Dedifferentiated amniotic fluid mesenchymal stem cell (primary cell): Measurements from ENCODE around the gene DNM2.

Experiments used
- DNase-seq: peaks from one replicate; pipeline ENCODE4 v3.0.0-alpha.2; 2016; ENCODE audit errors: extremely low spot score

The DNM2 gene

DNA sequence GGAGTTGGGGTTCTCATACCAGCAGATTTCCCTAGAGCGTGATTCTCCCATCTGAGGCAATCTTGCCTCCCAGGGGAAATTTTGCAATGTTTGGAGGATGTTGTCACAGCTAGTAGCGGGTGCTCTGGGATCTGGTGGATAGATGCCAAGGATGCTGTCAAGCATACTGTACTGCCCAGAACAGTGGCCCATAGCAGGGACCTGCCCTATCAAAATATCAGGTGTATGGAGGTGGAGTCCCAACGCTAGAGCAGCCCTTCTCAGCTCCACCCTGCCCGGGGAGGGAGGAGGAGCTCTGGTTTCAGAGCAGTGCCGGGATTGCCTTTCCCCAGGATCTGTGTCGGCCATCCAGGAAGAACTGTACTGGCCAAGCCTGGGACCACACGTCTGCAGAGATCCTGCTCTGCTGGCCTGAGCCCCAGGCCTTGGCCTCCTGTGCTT lies 27.5 kb upstream of the DNM2 start:
- no peak for DNase-seq

GRCh38 chr19:10691178-10691881 lies 26.5 kb upstream of the DNM2 start:
- DNase-seq = no peak

DNA sequence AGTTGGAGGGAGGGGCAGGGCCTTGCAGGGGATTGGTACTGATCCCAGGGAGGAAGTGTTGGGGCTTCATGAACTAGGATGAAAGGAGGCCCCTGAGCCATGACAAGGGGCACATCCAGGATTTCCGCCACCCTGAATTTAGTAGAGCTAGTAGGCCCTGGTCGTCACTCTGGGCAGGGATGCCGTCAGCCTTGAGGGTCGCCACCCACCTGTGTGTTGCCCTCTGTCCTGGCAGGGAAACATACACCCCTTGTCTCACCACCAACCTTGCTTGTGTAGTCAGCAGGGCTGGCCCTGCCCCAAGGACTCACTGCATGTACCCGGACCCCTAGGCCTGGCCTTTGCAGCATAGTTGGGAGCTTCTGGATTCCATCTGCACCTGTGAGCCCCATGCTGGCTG lies 26.0 kb upstream of the DNM2 start:
- no peak for DNase-seq

DNA sequence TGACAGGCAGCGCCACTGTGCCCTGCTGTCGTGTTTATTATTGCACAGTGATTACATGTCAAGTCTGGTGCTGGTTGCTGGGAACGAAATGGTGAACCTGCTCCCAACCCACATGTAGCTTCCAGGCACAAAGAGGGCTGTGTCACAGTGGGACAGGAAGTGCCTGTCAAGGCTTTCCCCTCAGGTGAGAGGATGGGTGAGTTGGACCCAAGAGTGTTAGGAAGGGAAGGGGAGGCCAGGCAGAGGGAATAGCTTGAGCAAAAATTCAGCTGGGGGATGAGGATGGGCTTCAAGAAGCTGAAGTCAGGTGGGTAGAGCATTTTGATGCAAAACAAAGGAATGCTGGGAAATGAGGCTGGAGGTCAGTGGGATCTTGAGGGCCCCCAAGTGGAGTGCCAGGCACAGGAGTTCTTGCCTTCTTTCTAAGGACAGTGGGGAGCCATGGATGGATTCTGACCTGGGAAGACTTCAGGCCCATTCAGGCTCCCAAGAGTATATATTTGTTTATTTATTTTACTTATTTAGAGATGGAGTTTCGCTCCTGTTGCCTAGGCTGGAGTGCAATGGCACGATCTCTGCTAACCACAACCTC lies 25.1 kb upstream of the DNM2 start:
- DNase-seq = no peak

DNA sequence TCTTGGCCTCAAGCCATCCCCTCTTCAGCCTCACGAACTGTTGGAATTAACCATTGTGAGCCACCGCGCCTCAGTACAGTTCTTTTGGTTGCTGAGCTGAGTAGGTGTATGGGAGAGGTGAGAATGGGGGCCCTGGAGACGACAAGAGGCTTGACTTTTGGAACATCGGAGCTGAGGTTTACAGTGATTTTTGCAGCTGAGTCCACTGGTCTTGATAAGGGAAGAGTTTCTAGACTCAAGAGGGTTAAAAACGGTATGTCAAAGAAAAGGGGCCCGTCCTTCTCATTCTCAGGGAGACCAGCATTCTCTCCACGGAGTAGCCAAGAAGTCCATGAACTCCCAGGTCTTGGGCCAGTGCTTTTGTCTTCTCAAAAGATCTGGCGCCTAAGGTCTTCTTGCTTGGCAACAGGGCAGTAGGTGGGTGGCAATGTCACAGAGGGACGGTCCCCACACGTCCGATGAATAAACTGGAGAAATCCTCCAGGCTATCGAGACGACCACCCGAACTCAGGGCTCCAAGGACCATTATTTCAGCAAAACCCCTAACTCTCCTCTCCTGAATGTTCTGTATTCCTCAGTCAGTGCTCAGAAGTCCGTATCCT lies 23.1 kb upstream of the DNM2 start:
- no peak for DNase-seq

DNA sequence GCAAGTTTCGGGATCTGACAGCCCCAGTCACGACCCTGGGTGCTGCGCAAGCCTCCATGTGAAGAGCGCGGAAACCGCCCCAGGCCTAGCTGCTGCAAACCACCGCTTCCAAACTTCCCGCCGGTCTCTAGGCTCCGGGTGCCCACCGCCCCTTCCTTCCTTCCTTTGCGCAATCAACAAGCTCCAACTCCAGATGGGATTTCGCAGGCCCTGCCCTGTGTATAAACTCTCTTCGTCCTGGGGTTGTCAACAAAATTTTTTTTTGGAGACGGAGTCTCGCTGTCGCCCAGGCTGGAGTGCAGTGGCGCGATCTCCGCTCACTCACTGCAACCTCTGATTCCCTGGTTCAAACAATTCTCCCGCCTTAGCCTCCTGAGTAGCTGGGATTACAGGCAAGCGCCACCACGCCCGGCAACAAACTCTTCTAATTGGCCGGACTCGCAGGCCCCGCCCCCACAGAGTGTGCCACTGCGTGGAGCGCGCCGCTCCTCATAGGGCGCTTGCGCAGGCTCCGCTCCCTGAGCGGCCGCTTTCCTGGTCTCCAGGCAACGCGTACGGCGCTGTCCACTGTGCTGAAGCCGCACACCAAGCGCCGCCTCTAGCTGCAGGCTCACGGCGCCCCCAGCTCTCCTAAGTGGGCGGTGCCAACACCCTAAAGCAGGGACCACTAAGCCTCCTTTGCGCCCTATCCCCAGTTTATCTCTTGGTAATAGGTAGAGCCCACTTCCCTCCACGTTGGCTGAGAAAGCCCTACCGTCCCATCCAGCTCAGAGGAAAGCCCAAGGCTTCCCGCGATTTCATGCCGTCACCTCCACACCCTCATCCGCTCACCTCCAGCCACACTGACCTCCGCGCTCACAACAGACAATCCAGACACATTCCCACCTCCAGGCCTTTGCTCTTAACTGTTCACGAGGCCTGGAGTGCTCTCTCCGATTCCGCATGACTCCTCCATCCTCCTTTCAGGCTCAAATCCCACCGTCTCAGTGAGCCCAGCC lies 22.2 kb upstream of the DNM2 start:
- DNase-seq = peak; percentile 83

- peak; percentile 49 for DNase-seq
Observed at GRCh38 chr19:10699650-10700335, 18.1 kb upstream of the DNM2 start.

DNA sequence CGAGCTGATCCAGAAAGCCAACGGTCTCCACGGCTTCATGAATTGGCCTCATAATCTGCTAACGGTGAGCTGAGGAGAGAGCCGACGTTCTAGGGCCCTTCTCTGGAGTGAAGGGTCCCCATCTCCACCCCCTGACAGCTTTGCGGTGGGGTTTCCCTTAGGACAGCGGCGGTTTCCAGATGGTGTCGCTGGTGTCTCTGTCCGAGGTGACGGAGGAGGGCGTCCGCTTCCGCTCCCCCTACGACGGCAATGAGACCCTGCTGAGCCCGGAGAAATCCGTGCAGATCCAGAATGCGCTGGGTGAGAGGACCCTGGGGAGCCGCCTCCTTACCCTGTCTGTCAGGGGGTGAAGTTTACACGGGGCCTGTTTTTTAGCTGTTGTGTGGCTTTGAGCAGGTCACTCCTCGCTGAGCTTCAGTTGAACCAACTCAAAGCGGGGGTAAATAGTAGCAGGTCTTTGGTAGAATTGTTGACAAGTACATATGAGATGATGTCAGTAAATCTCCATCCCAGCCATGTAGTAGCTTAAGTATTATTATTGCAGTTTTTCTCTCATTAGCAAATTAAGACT lies 15.8 kb upstream of the DNM2 start:
- no peak for DNase-seq

DNA sequence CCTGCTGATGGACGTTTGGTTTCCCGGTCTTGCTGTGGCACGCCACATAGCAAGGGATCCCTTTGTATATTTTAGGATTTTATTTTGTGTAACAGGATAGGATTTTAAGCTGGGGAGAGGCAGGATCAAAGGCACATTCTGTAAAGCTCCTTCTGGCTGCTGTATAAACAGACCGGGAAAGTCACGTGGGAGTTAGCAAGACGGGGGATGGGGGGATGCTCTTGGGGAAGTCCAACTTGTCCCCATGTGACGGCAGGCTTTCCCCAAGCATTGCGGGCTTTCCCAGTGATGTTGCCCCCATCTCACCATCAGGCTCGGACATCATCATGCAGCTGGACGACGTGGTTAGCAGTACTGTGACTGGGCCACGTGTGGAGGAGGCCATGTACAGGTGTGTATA lies 10.9 kb upstream of the DNM2 start:
- DNase-seq = no peak

- no peak for DNase-seq
Observed at GRCh38 chr19:10707440-10707839, 10.4 kb upstream of the DNM2 start.

DNA sequence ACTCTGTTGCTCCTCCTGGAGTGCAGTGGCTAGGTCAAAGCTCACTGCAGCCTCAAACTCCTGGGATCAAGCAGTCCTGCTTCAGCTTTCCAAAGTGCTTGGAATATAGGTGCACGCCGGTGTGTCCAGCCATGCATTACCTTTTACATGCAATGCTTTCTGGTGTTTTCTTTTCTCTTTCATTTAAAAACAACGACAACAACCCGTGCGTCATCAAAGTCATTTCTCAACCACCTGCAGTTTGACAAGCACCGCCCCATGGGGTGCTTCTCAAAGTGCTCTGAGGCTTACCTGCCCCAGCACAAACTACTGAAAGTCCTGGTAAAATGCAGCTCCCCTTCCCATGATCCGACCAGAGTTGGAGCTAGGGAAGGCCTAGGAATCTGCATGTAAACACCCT lies 9.6 kb upstream of the DNM2 start:
- no peak for DNase-seq

GRCh38 chr19:10712045-10712444 lies 5.8 kb upstream of the DNM2 start:
- no peak for DNase-seq

- DNase-seq = no peak
Observed at GRCh38 chr19:10712754-10713153, 5.1 kb upstream of the DNM2 start.

- DNase-seq = no peak
Observed at GRCh38 chr19:10713317-10713716, 4.6 kb upstream of the DNM2 start.

GRCh38 chr19:10717054-10717355 lies 874 bp upstream of the DNM2 start:
- DNase-seq = no peak

DNA sequence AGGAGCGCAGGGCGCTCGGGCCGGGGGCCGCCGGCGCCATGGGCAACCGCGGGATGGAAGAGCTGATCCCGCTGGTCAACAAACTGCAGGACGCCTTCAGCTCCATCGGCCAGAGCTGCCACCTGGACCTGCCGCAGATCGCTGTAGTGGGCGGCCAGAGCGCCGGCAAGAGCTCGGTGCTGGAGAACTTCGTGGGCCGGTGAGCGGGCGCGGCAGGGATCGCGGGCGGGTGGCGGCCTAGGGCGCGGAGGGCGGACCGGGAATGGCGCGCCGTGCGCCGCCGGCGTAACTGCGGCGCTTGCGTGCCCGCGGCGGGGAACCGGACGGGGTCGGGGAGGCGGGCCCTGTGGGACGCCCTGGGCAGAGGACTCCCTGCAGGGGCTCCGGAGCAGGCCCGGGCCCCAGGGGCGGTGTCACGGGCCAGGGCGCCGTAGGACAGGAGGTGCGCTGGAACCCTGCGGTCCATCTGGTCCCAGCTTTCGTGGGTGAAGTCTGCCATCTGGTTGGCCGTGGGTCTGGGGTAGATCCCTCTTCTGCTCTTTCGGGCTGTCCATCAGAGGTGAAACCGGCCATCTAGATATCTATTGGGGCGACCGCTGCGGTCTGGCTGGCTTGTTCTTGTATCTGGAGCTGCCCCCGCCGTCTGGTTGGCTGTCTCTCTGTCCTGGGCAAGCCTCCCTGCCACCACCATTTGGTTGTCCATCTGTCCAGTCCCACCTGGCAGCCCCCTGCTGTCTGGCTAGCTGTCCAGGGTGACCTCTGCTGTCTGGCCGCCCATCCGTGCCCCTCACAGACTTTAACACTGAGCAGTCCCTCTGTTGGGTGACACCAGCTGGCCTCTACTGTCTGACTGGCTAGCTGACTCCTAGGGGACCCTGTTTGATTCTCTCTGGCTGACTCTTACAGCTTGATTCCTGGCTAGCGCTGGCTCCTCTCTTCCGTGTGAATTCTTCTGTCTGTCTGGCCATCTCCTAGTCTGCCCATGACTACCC lies 622 bp downstream of the DNM2 start:
- DNase-seq = no peak

DNA sequence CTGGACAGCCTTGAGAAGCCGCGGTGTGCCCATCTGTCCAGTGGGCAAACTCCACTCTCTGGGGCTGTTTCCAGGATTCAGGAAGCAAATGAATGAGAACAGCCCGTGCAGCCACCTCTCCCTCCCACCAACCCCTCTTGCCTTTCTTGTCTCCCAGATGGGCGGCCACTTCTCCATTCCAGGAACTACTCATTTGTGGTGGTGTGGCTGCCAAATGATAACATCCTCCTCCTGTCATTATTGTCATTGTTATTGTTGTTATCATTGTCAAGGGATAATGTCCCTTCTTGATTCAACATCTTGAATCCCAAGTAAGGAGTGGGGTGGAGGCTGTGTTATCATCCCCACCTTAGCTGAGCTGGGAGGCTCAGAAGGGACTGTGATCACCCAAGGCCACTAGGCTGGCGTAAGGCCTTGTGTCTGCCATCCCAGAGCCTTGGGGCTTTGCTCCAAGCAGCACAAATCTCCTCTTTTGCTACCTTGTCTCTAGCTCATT lies 1.6 kb downstream of the DNM2 start:
- DNase-seq = no peak

DNA sequence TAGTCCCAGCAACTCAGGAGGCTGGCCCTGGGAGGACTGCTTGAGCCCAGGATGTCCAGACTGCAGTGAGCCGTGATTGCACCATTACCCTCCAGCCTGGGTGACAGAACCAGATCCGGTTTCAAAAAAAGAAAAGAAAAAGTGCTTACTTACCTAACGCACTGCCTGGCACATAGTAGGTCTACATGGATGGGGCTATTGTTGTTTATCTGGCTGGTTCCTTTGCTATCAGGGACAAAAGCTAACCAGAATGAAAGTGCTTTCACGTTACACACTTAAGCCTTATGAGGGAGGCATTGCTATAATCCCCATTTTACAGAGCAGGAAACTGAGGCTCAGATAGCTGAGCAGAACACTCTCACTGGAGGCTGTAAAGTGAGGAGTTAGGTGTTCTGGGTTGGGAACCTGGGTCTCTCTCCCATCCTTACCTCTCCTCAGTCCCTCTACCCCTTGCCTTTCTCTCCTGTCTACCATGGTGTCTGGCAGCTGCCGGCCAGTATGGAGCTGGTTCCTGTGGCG lies 2.8 kb downstream of the DNM2 start:
- DNase-seq = no peak

DNA sequence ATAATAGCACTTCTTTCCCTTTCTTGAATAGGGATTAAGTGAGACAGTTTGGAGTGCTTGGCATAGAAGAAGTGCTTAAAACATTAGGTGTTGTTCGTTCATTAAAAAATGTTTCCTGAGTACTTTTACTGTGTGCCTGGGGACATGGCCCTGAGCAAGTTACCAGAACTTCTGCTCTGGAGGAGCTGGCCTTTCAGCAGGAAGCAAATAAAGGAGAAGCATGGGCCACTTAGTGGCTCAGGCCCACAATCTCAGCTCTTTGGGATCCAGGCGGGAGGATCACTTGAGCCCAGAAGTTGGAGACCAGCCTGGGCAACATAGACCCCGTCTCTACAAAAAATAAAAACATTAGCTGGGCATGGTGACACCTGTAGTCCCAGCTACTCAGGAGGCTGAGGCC lies 5.7 kb downstream of the DNM2 start:
- no peak for DNase-seq

GRCh38 chr19:10724573-10725071 lies 6.7 kb downstream of the DNM2 start:
- DNase-seq = peak; percentile 64
